ENCODE results near the gene RAD54L.
"Not testable (repeated sequence)": the region's sequence is repeated elsewhere in the genome, so short reads cannot be mapped to it uniquely, and the experiment has no call there.

The RAD54L gene

DNA sequence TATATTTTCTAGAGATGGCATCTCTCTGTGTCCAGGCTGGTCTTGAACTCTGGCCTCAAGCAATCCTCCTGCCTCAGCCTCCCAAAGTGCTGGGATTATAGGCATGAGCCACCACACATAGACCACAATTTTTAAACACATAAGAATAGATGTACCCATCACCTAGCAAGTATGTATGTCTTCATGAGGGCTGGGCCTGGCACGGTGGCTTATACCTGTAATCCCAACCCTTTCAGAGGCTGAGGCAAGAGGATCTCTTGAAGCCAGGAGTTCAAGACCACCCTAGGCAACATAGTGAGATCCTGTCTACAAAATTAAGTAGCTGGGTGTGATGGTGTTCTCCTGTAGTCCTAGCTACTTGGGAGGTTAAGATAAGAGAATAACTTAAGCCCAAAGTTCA, 69.8 kb downstream of the RAD54L start:
- in situ Hi-C loops (cut with HindIII; ENCODE audit: low sequenced_read_pairs): no loop called here

DNA sequence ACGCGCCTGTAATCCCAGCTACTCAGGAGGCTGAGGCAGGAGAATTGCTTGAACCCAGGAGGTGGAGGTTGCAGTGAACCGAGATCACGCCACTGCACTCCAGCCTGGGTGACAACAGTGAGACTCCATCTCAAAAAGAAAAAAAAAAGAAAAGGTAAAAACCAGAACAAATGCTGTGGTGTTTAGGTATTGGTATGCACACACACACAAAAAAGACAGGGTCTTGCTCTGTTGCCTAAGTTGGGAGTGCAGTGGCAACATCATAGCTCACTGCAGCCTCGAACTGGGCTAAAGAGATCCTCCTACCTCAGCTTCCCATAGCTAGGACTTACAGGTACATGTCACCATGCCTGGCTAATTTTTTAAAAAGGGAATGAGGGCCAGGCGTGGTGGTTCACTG, 71.7 kb downstream of the RAD54L start:
- in situ Hi-C loops (cut with HindIII; ENCODE audit: low sequenced_read_pairs): not testable (repeated sequence)

DNA sequence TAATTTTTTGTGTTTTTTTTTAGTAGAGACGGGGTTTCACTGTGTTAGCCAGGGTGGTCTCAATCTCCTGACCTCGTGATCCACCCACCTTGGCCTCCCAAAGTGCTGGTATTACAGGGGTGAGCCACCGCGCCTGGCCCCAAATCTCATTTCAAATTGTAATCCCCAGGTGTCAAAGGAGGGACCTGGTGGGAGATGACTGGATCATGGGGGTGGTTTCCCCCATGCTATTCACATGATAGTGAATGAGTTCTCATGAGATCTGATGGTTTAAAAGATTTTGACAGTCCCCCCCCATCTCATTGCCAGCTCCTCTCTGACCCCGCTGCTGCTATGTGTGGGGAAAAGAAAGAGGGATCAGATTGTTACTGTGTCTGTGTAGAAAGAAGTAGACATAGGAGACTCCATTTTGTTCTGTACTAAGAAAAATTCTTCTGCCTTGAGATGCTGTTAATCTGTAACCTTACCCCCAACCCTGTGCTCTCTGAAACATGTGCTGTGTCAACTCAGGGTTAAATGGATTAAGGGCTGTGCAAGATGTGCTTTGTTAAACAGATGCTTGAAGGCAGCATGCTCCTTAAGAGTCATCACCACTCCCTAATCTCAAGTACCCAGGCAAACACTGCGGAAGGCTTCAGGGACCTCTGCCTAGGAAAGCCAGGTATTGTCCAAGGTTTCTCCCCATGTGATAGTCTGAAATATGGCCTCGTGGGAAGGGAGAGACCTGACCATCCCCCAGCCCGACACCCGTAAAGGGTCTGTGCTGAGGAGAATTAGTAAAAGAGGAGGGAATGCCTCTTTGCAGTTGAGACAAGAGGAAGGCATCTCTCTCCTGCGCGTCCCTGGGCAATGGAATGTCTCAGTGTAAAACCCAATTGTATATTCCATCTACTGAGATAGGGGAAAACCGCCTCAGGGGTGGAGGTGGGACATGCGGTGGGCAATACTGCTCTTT, 72.7 kb downstream of the RAD54L start:
- in situ Hi-C loops (cut with HindIII; ENCODE audit: low sequenced_read_pairs): not testable (repeated sequence)

DNA sequence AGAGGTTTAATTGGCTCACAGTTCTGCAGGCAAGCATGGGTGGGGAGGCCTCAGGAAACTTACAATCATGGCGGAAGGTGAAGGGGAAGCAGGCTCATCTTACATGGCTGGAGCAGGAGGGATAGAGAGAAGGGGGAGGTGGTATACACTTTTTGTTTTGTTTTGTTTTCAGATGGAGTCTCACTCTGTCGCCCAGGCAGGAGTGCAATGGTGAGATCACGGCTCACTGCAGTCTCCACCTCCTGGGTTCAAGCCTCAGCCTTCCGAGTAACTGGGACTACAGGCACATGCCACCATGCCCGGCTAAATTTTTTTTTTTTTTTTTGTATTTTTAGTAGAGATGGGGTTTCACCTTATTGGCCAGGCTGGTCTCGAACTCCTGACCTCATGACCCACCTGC, 74.6 kb downstream of the RAD54L start:
- in situ Hi-C loops (cut with HindIII; ENCODE audit: low sequenced_read_pairs): not testable (repeated sequence)

DNA sequence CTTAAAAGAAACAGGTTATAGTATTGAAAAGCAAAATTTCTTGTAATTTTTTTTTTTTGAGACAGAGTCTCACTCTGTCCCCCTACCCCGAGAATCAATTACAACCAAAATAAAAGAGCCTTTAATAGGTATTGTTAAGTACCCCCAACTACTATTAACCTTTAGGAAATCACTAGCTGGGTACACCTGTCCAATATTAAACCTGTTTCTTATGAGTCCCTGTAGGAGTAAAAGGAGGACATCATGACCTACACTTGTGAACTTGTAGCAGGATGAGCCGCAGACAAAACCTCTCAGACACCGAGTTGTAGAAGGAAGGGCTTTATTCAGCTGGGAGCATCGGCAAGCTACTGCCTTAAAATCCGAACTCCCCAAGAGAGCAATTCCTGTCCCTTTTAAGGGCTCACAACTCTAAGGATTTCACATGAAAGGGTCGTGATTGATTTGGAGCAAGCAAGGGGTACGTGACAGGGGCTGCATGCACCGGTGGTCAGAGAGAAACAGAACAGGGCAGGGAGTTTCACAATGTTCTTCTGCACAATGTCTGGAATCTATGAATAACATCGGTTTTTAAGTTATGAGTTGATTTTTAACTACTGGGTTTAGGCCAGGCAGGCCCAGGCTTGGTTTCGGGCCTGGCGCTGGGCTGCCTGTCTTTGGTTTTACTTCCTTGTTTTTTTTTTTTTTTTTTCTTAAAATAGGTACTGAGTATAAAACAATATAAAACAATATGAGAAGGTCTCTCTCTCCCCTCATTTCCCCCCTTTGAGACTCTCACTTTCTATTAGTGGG, 77.9 kb downstream of the RAD54L start:
- in situ Hi-C loops (cut with HindIII; ENCODE audit: low sequenced_read_pairs): not testable (repeated sequence)

Data from endothelial cell of hepatic sinusoid (primary cell).